ENCODE results near the gene SNRNP35. TPM values are rescaled to one million over a fixed set of nuclear protein-coding genes. Genes with fewer than 3 reads are reported as not detected.

Gene SNRNP35
- total and polyA plus RNA-seq, 2 of the 8 experiments (the other 6 are each of a cell fraction or from before 2014, with no cell fraction given): 8.0 to 16.9 TPM

- no peak for TF ChIP-seq ATF2 (IDR thresholded peaks at IDR 0.05; ENCODE audit: low read length)
- TF ChIP-seq HDAC6 (IDR thresholded peaks at IDR 0.05; ENCODE audit: low read depth, low read length): no peak
- no peak for TF ChIP-seq RBBP5 (IDR thresholded peaks at IDR 0.05; ENCODE audit: borderline replicate concordance, low read depth, low read length)
- TF ChIP-seq HDAC2 (IDR thresholded peaks at IDR 0.05; ENCODE audit: borderline replicate concordance in 1 of 2, low read depth in 2 of 2, low read length in 2 of 2): no peak
These were observed 27.8 kb downstream of the SNRNP35 start (continued) for GRCh38 chr12:123485756-123486155.

Data from H1 (cell line).